ENCODE results near the gene FAM177A1. TPM values are rescaled to one million over a fixed set of nuclear protein-coding genes. Genes with fewer than 3 reads are reported as not detected.

The FAM177A1 gene
- total and polyA plus RNA-seq, 4 donors = 12.8 to 69.5 (median 39.4) TPM

GRCh38 chr14:35079742-35080141, 33.7 kb downstream of the FAM177A1 start:
- H3K27me3 ChIP-seq (ENCODE audit: control insufficient read depth in 4 of 4, insufficient read depth in 4 of 4, low read length in 3 of 4) = no peaks in the 10 kb centered on the region
- 75% methylated on average over 1 of the region's 1 CpG for WGBS
- peaks cover 3 to 14% (median 8%) of the 10 kb centered on the region in 4 donors for H3K36me3 ChIP-seq (ENCODE audit: control insufficient read depth in 4 of 4, insufficient read depth in 3 of 4, low read depth in 1 of 4, low read length in 3 of 4)
- no peak overlapping the region for H3K27ac ChIP-seq (ENCODE audit: low read depth in 1 of 2, low read length in 2 of 2)
- peaks cover 7 to 17% (median 15%) of the 10 kb centered on the region in 4 donors for H3K4me1 ChIP-seq (ENCODE audit: control insufficient read depth in 4 of 4, insufficient read depth in 4 of 4, low read length in 3 of 4)
- no peaks in the 10 kb centered on the region for H3K9me3 ChIP-seq (ENCODE audit: control insufficient read depth in 4 of 4, low read length in 3 of 4)
- H3K4me3 ChIP-seq (ENCODE audit: low read depth in 1 of 3, low read length in 3 of 3) = no peak overlapping the region
- no peak for DNase-seq (ENCODE audit: low spot score)
- H3K9ac ChIP-seq (ENCODE audit: low read depth in 1 of 2, low read length in 2 of 2) = no peak overlapping the region
- no peak for TF ChIP-seq REST (IDR thresholded peaks at IDR 0.05)
- TF ChIP-seq EGR1 (IDR thresholded peaks at IDR 0.05; ENCODE audit: low read depth in 2 of 2) = no peak
- no peak for TF ChIP-seq FOXA1 (IDR thresholded peaks at IDR 0.05)
- no peak for TF ChIP-seq JUND (IDR thresholded peaks at IDR 0.05)
- TF ChIP-seq MAX (IDR thresholded peaks at IDR 0.05) = no peak
- no peak for TF ChIP-seq SP1 (IDR thresholded peaks at IDR 0.05)
- TF ChIP-seq TAF1 (conservative IDR thresholded peaks at IDR 0.05) = no peak
- TF ChIP-seq ATF3 (IDR thresholded peaks at IDR 0.05) = no peak
- peak in 1 of 2 donors; percentile 17 for TF ChIP-seq RXRA (IDR thresholded peaks at IDR 0.05)
- TF ChIP-seq HNF4A (conservative IDR thresholded peaks at IDR 0.05) = peak in 1 of 2 donors; percentile 6
- no peak for TF ChIP-seq FOXA2 (IDR thresholded peaks at IDR 0.05)
- no peak for TF ChIP-seq YY1 (IDR thresholded peaks at IDR 0.05)
- no peak for TF ChIP-seq RAD21 (IDR thresholded peaks at IDR 0.05)

DNA sequence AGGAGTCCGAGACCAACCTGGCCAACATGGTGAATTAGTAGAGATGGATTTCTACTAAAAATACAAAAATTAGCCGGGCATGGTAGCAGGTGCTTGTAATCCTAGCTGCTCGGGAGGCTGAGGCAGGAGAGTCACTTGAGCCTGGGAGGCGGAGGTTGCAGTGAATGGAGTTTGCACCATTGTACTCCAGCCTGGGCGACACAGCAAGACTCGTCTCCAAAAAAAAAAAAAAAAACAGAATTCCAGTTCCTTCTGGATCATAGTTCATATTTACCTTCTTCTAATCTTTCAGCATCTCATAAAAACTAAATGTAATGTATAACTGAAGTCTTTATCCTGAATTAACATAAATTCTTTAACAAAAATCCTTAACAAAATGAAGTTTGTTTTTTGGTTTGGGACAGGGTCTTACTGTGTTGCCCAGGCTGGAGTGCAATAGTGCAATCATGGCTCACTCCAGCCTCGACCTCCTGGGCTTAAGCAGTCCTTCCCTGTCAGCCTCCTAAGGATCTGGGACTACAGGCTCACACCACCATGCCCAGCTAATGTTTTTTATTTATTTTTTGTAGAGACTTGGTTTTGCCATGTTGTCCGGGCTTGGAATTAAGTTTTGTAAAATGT, 37.6 kb downstream of the FAM177A1 start:
- Histone ChIP-seq H3K27ac (ENCODE audit: low read depth in 1 of 2, low read length in 2 of 2) (no peak overlapping the region), H3K27me3 (ENCODE audit: control insufficient read depth in 4 of 4, insufficient read depth in 4 of 4, low read length in 3 of 4) (no peaks in the 10 kb centered on the region), H3K36me3 (ENCODE audit: control insufficient read depth in 4 of 4, insufficient read depth in 3 of 4, low read depth in 1 of 4, low read length in 3 of 4) (peaks cover 5 to 34% (median 18%) of the 10 kb centered on the region in 4 donors), H3K4me1 (ENCODE audit: control insufficient read depth in 4 of 4, insufficient read depth in 4 of 4, low read length in 3 of 4) (peaks cover 4 to 9% (median 9%) of the 10 kb centered on the region in 4 donors), H3K4me3 (ENCODE audit: low read depth in 1 of 3, low read length in 3 of 3) (no peak overlapping the region), H3K9ac (ENCODE audit: low read depth in 1 of 2, low read length in 2 of 2) (no peak overlapping the region), H3K9me3 (ENCODE audit: control insufficient read depth in 4 of 4, low read length in 3 of 4) (no peaks in the 10 kb centered on the region)
- no peak for DNase-seq (ENCODE audit: low spot score)
- WGBS = 90% methylated on average over 8 of the region's 8 CpGs
- TF ChIP-seq NR2F2 (IDR thresholded peaks at IDR 0.05) (no peak), FOXA1 (IDR thresholded peaks at IDR 0.05) (no peak), ATF3 (IDR thresholded peaks at IDR 0.05) (no peak), HNF4A (conservative IDR thresholded peaks at IDR 0.05) (no peak), FOXA2 (IDR thresholded peaks at IDR 0.05) (no peak), SP1 (IDR thresholded peaks at IDR 0.05) (no peak), GABPA (IDR thresholded peaks at IDR 0.05 in 1 of 2, conservative IDR thresholded peaks at IDR 0.05 in 1 of 2) (no peak), RXRA (IDR thresholded peaks at IDR 0.05) (no peak), RAD21 (IDR thresholded peaks at IDR 0.05) (no peak)

All from liver (tissue), 9 donors.